PC-3 (cell line): Measurements from ENCODE around the gene MLYCD. TPM values are rescaled to one million over a fixed set of nuclear protein-coding genes. Genes with fewer than 3 reads are reported as not detected.

Source experiments
- ATAC-seq: fragments of 200-7000 bp; cut with Tn5 transposase; 2 replicates; pipeline ENCODE4 v1.9.1; 2020; ENCODE audit warnings: mild to moderate bottlenecking, moderate library complexity
- BruUV-seq: library from RNA; stranded (reverse); fragments of 400-500 nt; replicated peaks from 2 replicates; lab custom pipeline; 2021; lab: Mats Ljungman, UMichigan
- CTCF ChIA-PET: fragments of 300-600 bp; sonication (Branson Sonifier 250); formaldehyde crosslinking; loops from one replicate; lab custom pipeline; 2022; ENCODE audit warnings: antibody characterized with exemption; lab: Charles Lee
- POLR2A ChIA-PET: fragments of 300-600 bp; sonication (Branson Sonifier 250); formaldehyde crosslinking; loops from one replicate; lab custom pipeline; 2022; ENCODE audit warnings: antibody characterized with exemption; ENCODE audit not compliant: unreplicated experiment; lab: Charles Lee
- DNase-seq: peaks from one replicate; pipeline ENCODE4 v3.0.0-alpha.2; 2015
- H2AFZ ChIP-seq: fragments of 300-600 bp; sonication (generic); 2 replicates; pipeline ENCODE4 v1.6.0; 2016; ENCODE audit warnings: antibody characterized with exemption, low read length
- H3F3A ChIP-seq: fragments of 300-600 bp; sonication (generic); one replicate; pipeline ENCODE4 v1.6.0; 2017; ENCODE audit warnings: antibody characterized with exemption, low read length, control low read depth, mild to moderate bottlenecking; ENCODE audit not compliant: unreplicated experiment
- H3K27ac ChIP-seq: fragments of 300-600 bp; sonication (generic); 2 replicates; pipeline ENCODE4 v1.5.1; 2016; ENCODE audit warnings: mild to moderate bottlenecking, low read length
- H3K27me3 ChIP-seq: fragments of 300-600 bp; sonication (generic); 2 replicates; pipeline ENCODE4 v1.6.1; 2016; ENCODE audit warnings: low read length, mixed read lengths
- H3K36me3 ChIP-seq: fragments of 300-600 bp; sonication (generic); 2 replicates; pipeline ENCODE4 v1.6.1; 2016; ENCODE audit warnings: low read depth, mixed run types, low read length, mixed read lengths
- H3K4me1 ChIP-seq: fragments of 300-600 bp; sonication (generic); 2 replicates; pipeline ENCODE4 v1.5.1; 2016; ENCODE audit warnings: low read length; ENCODE audit not compliant: insufficient read depth
- H3K4me2 ChIP-seq: fragments of 300-600 bp; sonication (generic); 2 replicates; pipeline ENCODE4 v1.6.0; 2016; ENCODE audit warnings: low read length
- H3K4me3 ChIP-seq: fragments of 300-600 bp; sonication (generic); 2 replicates; pipeline ENCODE4 v1.5.1; 2016; ENCODE audit warnings: mild to moderate bottlenecking, low read length, mixed read lengths
- H3K79me2 ChIP-seq: fragments of 300-600 bp; sonication (generic); 2 replicates; pipeline ENCODE4 v1.6.1; 2017; ENCODE audit warnings: low read length, mixed read lengths
- H3K9ac ChIP-seq: fragments of 300-600 bp; sonication (generic); 2 replicates; pipeline ENCODE4 v1.6.0; 2016; ENCODE audit warnings: mild to moderate bottlenecking, low read length
- H3K9me2 ChIP-seq: fragments of 300-600 bp; sonication (generic); replicated peaks from 2 replicates; pipeline ENCODE4 v1.6.1; 2016; ENCODE audit warnings: mixed run types, low read length, mixed read lengths
- H3K9me3 ChIP-seq: fragments of 300-600 bp; sonication (generic); 2 replicates; pipeline ENCODE4 v1.6.1; 2016; ENCODE audit warnings: low read length, mixed read lengths
- H4K20me1 ChIP-seq: fragments of 300-600 bp; sonication (generic); 2 replicates; pipeline ENCODE4 v1.6.1; 2016; ENCODE audit warnings: low read length, mixed read lengths
- CTCF ChIP-seq: fragments of 300-600 bp; sonication (generic); conservative IDR thresholded peaks from 2 replicates; pipeline ENCODE4 v1.5.1; 2017; ENCODE audit warnings: antibody characterized with exemption, low read depth, mild to moderate bottlenecking, low read length
- EZH2 ChIP-seq: fragments of 300-600 bp; sonication (generic); IDR thresholded peaks from one replicate; pipeline ENCODE4 v1.6.1; 2017; ENCODE audit warnings: antibody characterized with exemption, mild to moderate bottlenecking, low read length; ENCODE audit not compliant: unreplicated experiment
- EZH2phosphoT487 ChIP-seq: fragments of 300-600 bp; sonication (generic); IDR thresholded peaks from 2 replicates; pipeline ENCODE4 v1.6.1; 2018; ENCODE audit warnings: mild to moderate bottlenecking, antibody characterized with exemption, low read length, borderline replicate concordance
- intact Hi-C: fragments of 100-400 bp; cut with micrococcal nuclease; formaldehyde crosslinking; loops from 2 replicates; pipeline ENCODE4 v1.9.0; 2023
- total RNA-seq: library from RNA; depleted of rRNA; stranded (reverse); fragments of >200 nt; gene quantifications from 2 replicates; pipeline ENCODE4 v1.2.3, GENCODE V29; 2014

The MLYCD gene
- total RNA-seq, 1 experiment from 2014 or later, result 0.95 TPM

GRCh38 chr16:83937267-83937666 is 38.4 kb downstream of the MLYCD start:
- ATAC-seq, result no peak
- CTCF ChIA-PET, result no interaction called here
- intact Hi-C loops, result no loop called here

GRCh38 chr16:83937922-83938885 is 39.3 kb downstream of the MLYCD start:
- intact Hi-C loops, result no loop called here
- ChIA-PET CTCF (no interaction called here), POLR2A (no interaction called here)
- no peaks in the 10 kb centered on the region for H3F3A ChIP-seq
- H3K4me3 ChIP-seq, result no peak overlapping the region
- ATAC-seq (no peak), DNase-seq (no peak)
- H3K36me3 ChIP-seq, result no peaks in the 10 kb centered on the region
- no peaks in the 10 kb centered on the region for H3K79me2 ChIP-seq
- TF ChIP-seq CTCF, result no peak
- no peak for TF ChIP-seq EZH2
- TF ChIP-seq EZH2phosphoT487, result no peak
- H3K4me1 ChIP-seq, result no peaks in the 10 kb centered on the region
- no TSS peak for BruUV-seq
- no peaks in the 10 kb centered on the region for H3K9me3 ChIP-seq
- no peak overlapping the region for H3K4me2 ChIP-seq
- H2AFZ ChIP-seq, result no peak overlapping the region
- no peaks in the 10 kb centered on the region for H3K9me2 ChIP-seq
- H3K27me3 ChIP-seq, result no peaks in the 10 kb centered on the region
- no peaks in the 10 kb centered on the region for H4K20me1 ChIP-seq
- H3K27ac ChIP-seq, result no peak overlapping the region
- H3K9ac ChIP-seq, result no peak overlapping the region

More at GRCh38 chr16:83937267-83937666, 38.4 kb downstream of the MLYCD start:
- H3K79me2 ChIP-seq, result no peaks in the 10 kb centered on the region
- DNase-seq, result no peak
- no peak overlapping the region for H3K4me2 ChIP-seq
- BruUV-seq, result no TSS peak
- no peak overlapping the region for H2AFZ ChIP-seq
- POLR2A ChIA-PET, result no interaction called here
- no peaks in the 10 kb centered on the region for H3K9me3 ChIP-seq
- no peaks in the 10 kb centered on the region for H3K4me1 ChIP-seq
- H3K36me3 ChIP-seq, result no peaks in the 10 kb centered on the region
- no peak overlapping the region for H3K4me3 ChIP-seq
- TF ChIP-seq CTCF, result no peak
- no peak for TF ChIP-seq EZH2
- TF ChIP-seq EZH2phosphoT487, result no peak
- no peak overlapping the region for H3K9ac ChIP-seq
- no peaks in the 10 kb centered on the region for H4K20me1 ChIP-seq
- H3K9me2 ChIP-seq, result no peaks in the 10 kb centered on the region
- H3K27me3 ChIP-seq, result no peaks in the 10 kb centered on the region
- H3K27ac ChIP-seq, result no peak overlapping the region
- H3F3A ChIP-seq, result no peaks in the 10 kb centered on the region
